WTC11 (cell line): ENCODE data around the gene SLC35G3. TPM values are rescaled to one million over a fixed set of nuclear protein-coding genes. Genes with fewer than 3 reads are reported as not detected.
A peak's percentile ranks its signal among the peaks of the same experiment; 100 is the strongest.

Source experiments
- ATAC-seq: fragments of 200-7000 bp; cut with Tn5 transposase; 2 replicates; pipeline ENCODE4 v1.10.0; 2021; ENCODE audit warnings: mild to moderate bottlenecking, moderate library complexity
- CTCF ChIA-PET: fragments of 300-600 bp; sonication (Branson Sonifier 250); formaldehyde crosslinking; loops from one replicate; lab custom pipeline; 2021; ENCODE audit warnings: antibody characterized with exemption; lab: Charles Lee
- POLR2A ChIA-PET: fragments of 350-600 bp; sonication (Branson Sonifier 250); formaldehyde crosslinking; loops from one replicate; lab custom pipeline; 2021; ENCODE audit warnings: antibody characterized with exemption; lab: Charles Lee
- DNase-seq: peaks from one replicate; pipeline ENCODE4 v3.0.0; 2021; ENCODE audit warnings: low spot score
- H3K27ac Mint-ChIP-seq: 2 replicates; pipeline ENCODE4 v1.8.0; 2021; ENCODE audit warnings: mixed read lengths
- H3K27me3 Mint-ChIP-seq: 2 replicates; pipeline ENCODE4 v1.8.0; 2021; ENCODE audit warnings: low read depth, mild to moderate bottlenecking, moderate library complexity, mixed read lengths
- H3K36me3 Mint-ChIP-seq: 2 replicates; pipeline ENCODE4 v1.8.0; 2021; ENCODE audit warnings: mixed read lengths
- H3K4me1 Mint-ChIP-seq: 2 replicates; pipeline ENCODE4 v1.8.0; 2022; ENCODE audit warnings: mixed read lengths
- H3K4me3 Mint-ChIP-seq: 2 replicates; pipeline ENCODE4 v1.8.0; 2021; ENCODE audit warnings: mild to moderate bottlenecking, moderate library complexity, mixed read lengths
- H3K9me3 Mint-ChIP-seq: 2 replicates; pipeline ENCODE4 v1.8.0; 2021; ENCODE audit warnings: mixed read lengths
- ATF6 ChIP-seq: sonication (generic); formaldehyde crosslinking; IDR thresholded peaks from 2 replicates; pipeline ENCODE4 v1.8.1; 2023; ENCODE audit warnings: mild to moderate bottlenecking, missing genetic modification reagents
- E2F4 ChIP-seq: sonication (generic); formaldehyde crosslinking; IDR thresholded peaks from 2 replicates; pipeline ENCODE4 v1.8.1; 2022; ENCODE audit warnings: low read depth, mild to moderate bottlenecking, moderate library complexity, missing genetic modification reagents, borderline replicate concordance
- FOXP1 ChIP-seq: sonication (generic); formaldehyde crosslinking; IDR thresholded peaks from 2 replicates; pipeline ENCODE4 v1.8.0; 2022; ENCODE audit warnings: missing genetic modification reagents, mild to moderate bottlenecking, moderate library complexity, borderline replicate concordance
- GABPB1 ChIP-seq: sonication (generic); formaldehyde crosslinking; IDR thresholded peaks from 2 replicates; pipeline ENCODE4 v1.8.1; 2023; ENCODE audit warnings: mild to moderate bottlenecking, missing genetic modification reagents
- HMGXB4 ChIP-seq: sonication (generic); formaldehyde crosslinking; IDR thresholded peaks from 2 replicates; pipeline ENCODE4 v1.8.1; 2023; ENCODE audit warnings: mild to moderate bottlenecking, moderate library complexity, missing genetic modification reagents
- JUN ChIP-seq: sonication (generic); formaldehyde crosslinking; IDR thresholded peaks from 2 replicates; pipeline ENCODE4 v1.8.0; 2023; ENCODE audit warnings: mild to moderate bottlenecking, missing genetic modification reagents
- MAX ChIP-seq: sonication (generic); formaldehyde crosslinking; IDR thresholded peaks from 2 replicates; pipeline ENCODE4 v1.8.0; 2022; ENCODE audit warnings: mild to moderate bottlenecking, missing genetic modification reagents
- MLX ChIP-seq: sonication (generic); formaldehyde crosslinking; IDR thresholded peaks from 2 replicates; pipeline ENCODE4 v1.8.1; 2023; ENCODE audit warnings: mild to moderate bottlenecking, missing genetic modification reagents, moderate library complexity
- MYBL2 ChIP-seq: sonication (generic); formaldehyde crosslinking; IDR thresholded peaks from 2 replicates; pipeline ENCODE4 v1.8.1; 2023; ENCODE audit warnings: mild to moderate bottlenecking, moderate library complexity, missing genetic modification reagents
- NFATC4 ChIP-seq: fragments of 250-450 bp; sonication (Bioruptor Pico); IDR thresholded peaks from 2 replicates; pipeline ENCODE4 v1.9.0; 2021; ENCODE audit warnings: mild to moderate bottlenecking
- NR2C2 ChIP-seq: sonication (generic); formaldehyde crosslinking; IDR thresholded peaks from 2 replicates; pipeline ENCODE4 v1.8.0; 2022; ENCODE audit warnings: mild to moderate bottlenecking, missing genetic modification reagents
- SMAD3 ChIP-seq: sonication (generic); formaldehyde crosslinking; IDR thresholded peaks from 2 replicates; pipeline ENCODE4 v1.8.0; 2022; ENCODE audit warnings: missing genetic modification reagents, mild to moderate bottlenecking, borderline replicate concordance
- SOX15 ChIP-seq: fragments of 250-450 bp; sonication (Bioruptor Pico); IDR thresholded peaks from 2 replicates; pipeline ENCODE4 v1.9.0; 2021; ENCODE audit warnings: mild to moderate bottlenecking
- ZBTB21 ChIP-seq: sonication (generic); formaldehyde crosslinking; IDR thresholded peaks from 2 replicates; pipeline ENCODE4 v1.8.1; 2023; ENCODE audit warnings: mild to moderate bottlenecking, missing genetic modification reagents, borderline replicate concordance
- ZNF121 ChIP-seq: sonication (generic); formaldehyde crosslinking; IDR thresholded peaks from 2 replicates; pipeline ENCODE4 v1.8.0; 2023; ENCODE audit warnings: missing genetic modification reagents
- ZNF232 ChIP-seq: sonication (generic); formaldehyde crosslinking; IDR thresholded peaks from 2 replicates; pipeline ENCODE4 v1.8.0; 2022; ENCODE audit warnings: mild to moderate bottlenecking, missing genetic modification reagents
- ZNF317 ChIP-seq: sonication (generic); formaldehyde crosslinking; IDR thresholded peaks from 2 replicates; pipeline ENCODE4 v1.8.1; 2023; ENCODE audit warnings: low read depth, mild to moderate bottlenecking, moderate library complexity, missing genetic modification reagents, borderline replicate concordance
- ZNF425 ChIP-seq: fragments of 250-450 bp; sonication (Bioruptor Pico); conservative IDR thresholded peaks from 2 replicates; pipeline ENCODE4 v1.9.0; 2021; ENCODE audit warnings: mild to moderate bottlenecking
- ZSCAN18 ChIP-seq: fragments of 250-450 bp; sonication (Bioruptor Pico); IDR thresholded peaks from 2 replicates; pipeline ENCODE4 v2.1.2; 2022; ENCODE audit warnings: mild to moderate bottlenecking, moderate library complexity
- total RNA-seq: library from RNA; stranded (reverse); gene quantifications from 3 replicates; pipeline ENCODE4 v1.2.3, GENCODE V29; 2021

The SLC35G3 gene
- total RNA-seq, 1 experiment from 2014 or later: not detected

- Mint-ChIP-seq H3K4me3 (peak overlapping the region; percentile 89), H3K4me1 (peaks cover 20% of the 10 kb centered on the region), H3K9me3 (no peaks in the 10 kb centered on the region), H3K27ac (peak overlapping the region; percentile 57; the same call in 1 of the 2 replicates), H3K36me3 (no peaks in the 10 kb centered on the region), H3K27me3 (peaks cover 12% of the 10 kb centered on the region)
- peak; percentile 83 for DNase-seq
- CTCF ChIA-PET: interaction anchor here (0.8 to 1.7 kb wide), 6 partner anchors 59 to 522 kb away, joined by 3 to 6 read pairs (median 3); partner anchors contain the start of gene SLFN11
- TF ChIP-seq ZSCAN18 (no peak), MAX (peak; percentile 53), MYBL2 (CRISPR knock-in tag) (0 out of 2 replicates have a peak, but pooled peaks have one; percentile 32)
- POLR2A ChIA-PET: interaction anchor here (0.6 to 1.3 kb wide), 3 partner anchors 153 to 252 kb away, joined by 3 to 4 read pairs (median 3); partner anchors contain the start of gene SLFN13
- peak; percentile 78 for ATAC-seq
Measured at GRCh38 chr17:35242158-35242804, 48.1 kb upstream of the SLC35G3 start.

- no peak for DNase-seq
- ATAC-seq: no peak
- Mint-ChIP-seq H3K4me1 (peaks cover 20% of the 10 kb centered on the region), H3K36me3 (no peaks in the 10 kb centered on the region), H3K4me3 (peak overlapping the region; percentile 89), H3K27me3 (peaks cover 16% of the 10 kb centered on the region), H3K9me3 (no peaks in the 10 kb centered on the region), H3K27ac (peak overlapping the region; percentile 43)
- ChIA-PET CTCF (interaction anchor here (0.7 to 0.8 kb wide), 2 partner anchors 19 to 298 kb away, joined by 3 read pairs; no protein-coding TSS in a partner anchor), POLR2A (no interaction called here)
- TF ChIP-seq ZNF121 (no peak), NR2C2 (CRISPR knock-in tag) (no peak), NFATC4 (no peak), SMAD3 (no peak)
Measured at GRCh38 chr17:35241520-35241919, 47.3 kb upstream of the SLC35G3 start.

GRCh38 chr17:35240861-35241260 is 46.7 kb upstream of the SLC35G3 start:
- Mint-ChIP-seq H3K27me3 (peaks cover 16% of the 10 kb centered on the region), H3K36me3 (no peaks in the 10 kb centered on the region), H3K4me1 (peaks cover 20% of the 10 kb centered on the region), H3K4me3 (peak overlapping the region; percentile 24; the same call in 1 of the 2 replicates), H3K27ac (no peak overlapping the region), H3K9me3 (no peaks in the 10 kb centered on the region)
- CTCF ChIA-PET: interaction anchor here (1.0 kb wide), 1 partner anchor 19 kb away, joined by 3 read pairs; no protein-coding TSS in a partner anchor
- no peak for TF ChIP-seq ZNF425
- TF ChIP-seq ZNF121: peak; percentile 76
- no peak for TF ChIP-seq ZBTB21 (CRISPR knock-in tag)
- ATAC-seq (no peak), DNase-seq (no peak)
- POLR2A ChIA-PET: no interaction called here

- no peaks in the 10 kb centered on the region for H3K36me3 Mint-ChIP-seq
- H3K27ac Mint-ChIP-seq: peak overlapping the region; percentile 8; the same call in 1 of the 2 replicates
- POLR2A ChIA-PET: no interaction called here
- DNase-seq: no peak
- ATAC-seq: no peak
- H3K4me1 Mint-ChIP-seq: peaks cover 18% of the 10 kb centered on the region
- H3K9me3 Mint-ChIP-seq: no peaks in the 10 kb centered on the region
- CTCF ChIA-PET: interaction anchor here (0.7 to 1.0 kb wide), 2 partner anchors 9 to 18 kb away, joined by 3 read pairs; no protein-coding TSS in a partner anchor
- H3K4me3 Mint-ChIP-seq: no peak overlapping the region
- peaks cover 26% of the 10 kb centered on the region for H3K27me3 Mint-ChIP-seq
- no peak for TF ChIP-seq ATF6 (CRISPR knock-in tag)
- no peak for TF ChIP-seq JUN (CRISPR knock-in tag)
- TF ChIP-seq MLX (CRISPR knock-in tag): no peak
- no peak for TF ChIP-seq ZNF232 (CRISPR knock-in tag)
- no peak for TF ChIP-seq HMGXB4 (CRISPR knock-in tag)
- TF ChIP-seq FOXP1 (CRISPR knock-in tag): no peak
- TF ChIP-seq GABPB1 (CRISPR knock-in tag): no peak
- TF ChIP-seq ZNF317 (CRISPR knock-in tag): no peak
- no peak for TF ChIP-seq E2F4
- TF ChIP-seq SOX15: no peak
Measured at GRCh38 chr17:35239823-35240222, 45.6 kb upstream of the SLC35G3 start.
